MM.1S (cell line): ENCODE results near the gene PARD3.

Experiments used
- CTCF ChIP-seq: fragments of 300-600 bp; sonication (generic); IDR thresholded peaks from 2 replicates; pipeline ENCODE4 v1.5.1; 2016; ENCODE audit warnings: antibody characterized with exemption, low read length, mixed read lengths
- EZH2 ChIP-seq: fragments of 300-600 bp; sonication (generic); optimal IDR thresholded peaks from 2 replicates; pipeline ENCODE3; 2017; ENCODE audit warnings: low read depth, mild to moderate bottlenecking, antibody characterized with exemption, low read length, mixed read lengths

- TF ChIP-seq EZH2 (no peak), CTCF (no peak)
Observed at GRCh38 chr10:34224639-34225038, 590.5 kb downstream of the PARD3 start.
